Activated naive CD4-positive, alpha-beta T cell treated with anti-CD3 and anti-CD28 coated beads for 36 hours (primary cell): ENCODE data around the gene ELANE. TPM values are rescaled to one million over a fixed set of nuclear protein-coding genes. Genes with fewer than 3 reads are reported as not detected.
"Not testable (repeated sequence)": the region's sequence is repeated elsewhere in the genome, so short reads cannot be mapped to it uniquely, and the experiment has no call there.

Source experiments
- CTCF ChIA-PET: fragments of 350-600 bp; sonication (Branson Sonifier 250); formaldehyde crosslinking; loops from one replicate; lab custom pipeline; 2021; ENCODE audit warnings: antibody characterized with exemption; lab: Charles Lee
- DNase-seq: peaks from one replicate; pipeline ENCODE4 v3.0.0-alpha.2; 2020
- H3K27ac Mint-ChIP-seq: one replicate; pipeline ENCODE4 v1.8.0; 2021; ENCODE audit warnings: mild to moderate bottlenecking, mixed read lengths
- H3K27me3 Mint-ChIP-seq: one replicate; pipeline ENCODE4 v1.8.0; 2021; ENCODE audit warnings: low read depth, mixed read lengths
- H3K36me3 Mint-ChIP-seq: one replicate; pipeline ENCODE4 v1.8.0; 2021; ENCODE audit warnings: low read depth, mixed read lengths
- H3K4me1 Mint-ChIP-seq: one replicate; pipeline ENCODE4 v1.8.0; 2021; ENCODE audit warnings: low read depth, mixed read lengths
- H3K4me3 Mint-ChIP-seq: one replicate; pipeline ENCODE4 v1.8.0; 2021; ENCODE audit warnings: mild to moderate bottlenecking, moderate library complexity, mixed read lengths
- H3K9me3 Mint-ChIP-seq: one replicate; pipeline ENCODE4 v1.8.0; 2021; ENCODE audit warnings: mixed read lengths
- intact Hi-C: fragments of 100-400 bp; cut with micrococcal nuclease; formaldehyde crosslinking; loops from one replicate; pipeline ENCODE4 v1.15.1; 2023
- total RNA-seq, 2 experiments: library from RNA; stranded (reverse); gene quantifications; one replicate each; pipeline ENCODE4 v1.2.3, GENCODE V29; 2021

The ELANE gene
- total RNA-seq, 2 experiments from 2014 or later: not detected

DNA sequence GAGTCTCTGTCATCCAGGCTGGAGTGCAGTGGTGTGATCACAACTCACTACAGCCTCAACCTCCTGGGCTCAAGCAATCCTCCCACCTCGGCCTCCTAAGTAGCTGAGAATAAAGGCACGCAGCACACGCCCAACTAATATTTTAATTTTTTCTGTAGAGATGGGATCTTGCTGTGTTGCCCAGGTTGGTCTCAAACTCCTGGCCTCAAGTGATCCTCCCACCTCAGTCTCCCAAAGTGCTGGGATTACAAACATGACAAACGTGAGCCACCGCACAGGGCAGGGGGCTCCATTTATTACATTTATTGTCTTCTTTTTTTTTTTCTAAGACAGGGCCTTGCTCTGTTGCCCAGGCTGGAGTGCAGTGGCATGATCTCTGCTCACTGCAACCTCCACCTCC lies 31.9 kb upstream of the ELANE start:
- DNase-seq, intact Hi-C loops, H3K4me3 Mint-ChIP-seq, H3K9me3 Mint-ChIP-seq, H3K27ac Mint-ChIP-seq, H3K4me1 Mint-ChIP-seq, H3K36me3 Mint-ChIP-seq: not testable (repeated sequence)
- H3K27me3 Mint-ChIP-seq: peaks cover 11% of the 10 kb centered on the region
- CTCF ChIA-PET: interaction anchor here (1.4 kb wide), 1 partner anchor 49 kb away, joined by 8 read pairs; no protein-coding TSS in a partner anchor

DNA sequence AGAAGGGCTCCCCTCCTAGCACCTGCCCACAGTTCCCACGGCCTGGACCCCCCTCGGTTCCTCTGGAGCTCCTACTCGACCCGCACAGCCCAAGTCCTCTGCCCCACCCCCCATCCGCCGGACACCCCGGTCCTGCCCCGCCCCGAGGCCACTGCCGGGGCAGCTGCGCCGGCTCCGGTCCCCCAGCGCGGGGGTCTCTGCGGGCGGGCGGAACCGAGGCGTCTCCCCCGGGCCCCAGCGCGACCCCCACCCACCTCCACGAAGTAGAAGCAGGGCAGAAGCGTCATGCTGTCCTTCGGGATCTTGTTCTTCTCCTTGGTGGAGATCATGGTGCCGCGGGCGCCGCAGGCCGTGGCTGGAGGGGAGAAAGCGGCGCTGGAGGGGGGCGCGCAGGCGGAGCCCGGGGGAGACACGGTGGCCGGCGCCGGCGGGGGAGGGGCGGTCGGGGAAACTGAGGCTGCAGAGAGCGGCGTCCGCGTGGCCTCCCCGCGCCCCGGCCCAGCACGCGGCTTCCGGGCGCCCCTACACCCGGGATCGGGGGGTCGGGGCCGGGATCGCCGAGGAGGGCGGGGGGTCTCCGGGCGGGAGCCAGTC lies 30.8 kb upstream of the ELANE start:
- peaks cover 11% of the 10 kb centered on the region for H3K27me3 Mint-ChIP-seq
- peaks cover 3% of the 10 kb centered on the region for H3K4me1 Mint-ChIP-seq
- H3K9me3 Mint-ChIP-seq: peaks cover 2% of the 10 kb centered on the region
- intact Hi-C loops: no loop called here
- no peak for DNase-seq
- no peak overlapping the region for H3K27ac Mint-ChIP-seq
- no peak overlapping the region for H3K4me3 Mint-ChIP-seq
- CTCF ChIA-PET: interaction anchor here (1.4 kb wide), 1 partner anchor 50 kb away, joined by 8 read pairs; no protein-coding TSS in a partner anchor
- peaks cover 4% of the 10 kb centered on the region for H3K36me3 Mint-ChIP-seq

DNA sequence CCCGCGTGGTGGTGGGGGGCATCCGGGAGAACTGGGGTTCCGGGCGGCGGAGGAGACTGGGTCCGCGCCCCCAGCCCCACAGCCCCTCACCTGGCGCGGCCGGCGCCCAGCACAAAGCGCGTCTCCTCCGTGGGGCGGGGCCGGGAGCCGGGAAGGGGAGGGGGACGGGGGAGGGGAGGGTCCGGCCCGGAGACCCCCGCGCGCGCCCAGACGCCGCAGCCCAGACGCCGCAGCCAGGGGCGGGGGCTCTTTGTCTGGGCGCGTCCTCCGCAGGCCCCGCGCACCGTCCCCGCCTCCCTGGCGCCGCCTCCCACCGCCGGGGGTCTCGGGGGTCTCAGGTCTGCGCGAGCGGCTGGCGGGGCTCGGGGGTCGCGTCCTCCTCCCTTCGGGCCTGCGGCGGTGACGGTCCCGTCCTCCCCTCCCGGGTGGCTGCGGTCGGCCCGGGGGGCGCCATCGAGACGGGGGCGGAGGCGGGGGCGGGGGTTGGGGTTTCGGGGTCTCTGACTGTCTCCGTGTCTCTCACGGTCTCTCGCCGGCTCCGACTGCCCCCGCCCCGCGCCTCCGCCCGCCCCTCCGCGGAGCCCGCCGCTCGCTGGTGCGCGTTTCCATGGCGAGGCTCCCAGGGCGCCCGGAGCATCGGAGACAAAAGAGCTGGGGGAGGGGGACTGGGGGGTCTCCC lies 30.1 kb upstream of the ELANE start, which contains the start of gene PLPPR3:
Gene PLPPR3 (minus strand): TSS at position 131 of the 679 bp plus-strand sequence. CDS start 396 bp downstream, outside the sequence.
- H3K9me3 Mint-ChIP-seq: no peaks in the 10 kb centered on the region
- DNase-seq: no peak
- H3K27ac Mint-ChIP-seq: no peak within 1 kb of the TSS
- H3K36me3 Mint-ChIP-seq: no peaks in the 10 kb centered on the region
- peaks cover 3% of the 10 kb centered on the region for H3K4me1 Mint-ChIP-seq
- no peak within 1 kb of the TSS for H3K4me3 Mint-ChIP-seq
- peaks cover 11% of the 10 kb centered on the region for H3K27me3 Mint-ChIP-seq
- CTCF ChIA-PET: no interaction called here
- intact Hi-C loops: no loop called here

DNA sequence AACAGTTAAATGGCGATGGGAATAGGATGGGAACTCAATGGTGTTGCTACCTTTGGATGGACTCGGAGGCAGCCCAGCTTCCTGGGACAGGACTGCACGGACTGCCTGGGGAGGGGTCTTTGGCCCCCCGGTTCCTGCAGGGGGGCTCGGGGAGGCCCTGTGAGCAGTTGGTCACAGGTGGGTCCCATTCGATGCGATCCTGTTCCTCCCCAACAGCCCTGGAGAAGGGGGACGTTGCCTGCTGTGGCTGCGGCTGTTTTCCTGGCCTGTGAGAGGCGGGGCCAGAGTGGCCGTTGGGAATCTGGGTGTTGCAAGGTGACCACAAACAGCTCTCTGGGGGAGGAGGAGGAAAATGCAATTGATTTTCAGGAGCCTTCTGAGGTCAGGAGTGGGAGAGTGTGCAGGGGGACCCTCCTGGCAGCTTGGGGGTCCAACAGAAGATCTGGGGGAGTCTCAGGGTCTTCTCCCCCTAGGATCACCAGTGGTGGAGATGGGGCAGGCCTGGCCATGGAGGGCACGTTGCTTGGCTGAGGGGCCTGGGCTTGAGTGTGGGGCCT lies 28.5 kb upstream of the ELANE start:
- Mint-ChIP-seq H3K4me3 (no peak overlapping the region), H3K9me3 (no peaks in the 10 kb centered on the region), H3K27ac (no peak overlapping the region), H3K27me3 (peaks cover 11% of the 10 kb centered on the region), H3K4me1 (peaks cover 3% of the 10 kb centered on the region), H3K36me3 (no peaks in the 10 kb centered on the region)
- CTCF ChIA-PET: interaction anchor here (0.7 kb wide), 1 partner anchor 970 kb away, joined by 3 read pairs; no protein-coding TSS in a partner anchor
- intact Hi-C loops: no loop called here
- DNase-seq: no peak

DNA sequence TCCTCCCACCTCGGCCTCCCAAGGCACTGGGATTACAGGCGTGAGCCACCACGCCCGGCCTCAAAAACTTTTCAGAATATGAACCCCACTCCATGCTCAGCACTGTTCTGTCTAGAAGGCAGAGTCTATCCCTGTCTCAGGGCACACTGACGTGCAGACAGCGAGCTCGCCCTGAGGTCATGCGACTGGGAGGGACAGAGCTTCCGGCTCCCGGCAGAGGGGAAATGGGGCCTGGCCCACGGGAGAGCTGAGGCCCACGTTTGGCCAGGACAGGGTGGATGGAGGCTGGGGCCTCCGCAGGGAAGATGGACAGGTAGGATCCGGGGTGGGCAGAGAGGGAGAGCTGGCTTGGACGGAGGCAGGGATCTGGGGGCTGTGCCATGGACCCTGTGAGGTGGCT lies 27.2 kb upstream of the ELANE start:
- intact Hi-C loops: no loop called here
- CTCF ChIA-PET: interaction anchor here (0.7 kb wide), 1 partner anchor 338 kb away, joined by 3 read pairs; no protein-coding TSS in a partner anchor
- no peaks in the 10 kb centered on the region for H3K36me3 Mint-ChIP-seq
- H3K27me3 Mint-ChIP-seq: peaks cover 11% of the 10 kb centered on the region
- H3K9me3 Mint-ChIP-seq: no peaks in the 10 kb centered on the region
- H3K4me3 Mint-ChIP-seq: no peak overlapping the region
- no peak overlapping the region for H3K27ac Mint-ChIP-seq
- no peak for DNase-seq
- H3K4me1 Mint-ChIP-seq: peaks cover 3% of the 10 kb centered on the region

DNA sequence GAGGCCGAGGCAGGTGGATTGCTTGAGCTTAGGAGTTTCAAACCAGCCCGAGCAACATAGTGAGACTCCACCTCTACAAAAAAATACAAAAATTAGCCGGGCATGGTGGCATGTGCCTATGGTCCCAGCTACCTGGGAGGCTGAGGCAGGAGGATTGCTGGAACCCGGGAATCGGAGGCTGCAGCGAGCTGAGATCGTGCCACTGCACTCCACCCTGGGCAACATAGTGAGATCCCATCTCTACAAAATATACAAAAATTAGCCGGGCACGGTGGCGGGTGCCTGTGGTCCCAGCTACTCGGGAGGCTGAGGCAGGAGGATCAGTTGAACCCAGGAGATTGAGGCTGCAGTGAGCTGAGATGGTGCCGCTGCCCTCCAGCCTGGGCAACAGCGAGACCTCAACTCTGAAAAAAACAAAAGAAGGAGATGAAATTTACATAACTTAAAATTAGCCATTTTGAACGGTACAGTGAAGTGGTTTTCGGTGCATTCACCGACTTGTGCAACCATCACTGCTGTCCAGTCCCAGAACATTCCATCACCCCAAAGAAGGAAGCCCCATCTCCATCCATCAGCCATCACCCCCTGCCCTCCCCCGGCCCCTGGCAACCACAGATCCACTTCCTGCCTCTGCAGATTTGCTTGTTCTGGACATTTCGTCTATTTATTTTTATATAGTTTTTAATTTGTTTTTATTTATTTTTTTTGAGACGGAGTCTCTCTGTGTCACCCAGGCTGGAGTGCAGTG lies 26.0 kb upstream of the ELANE start:
- no peaks in the 10 kb centered on the region for H3K36me3 Mint-ChIP-seq
- H3K27ac Mint-ChIP-seq: no peak overlapping the region
- no peaks in the 10 kb centered on the region for H3K9me3 Mint-ChIP-seq
- H3K4me1 Mint-ChIP-seq: peaks cover 3% of the 10 kb centered on the region
- H3K4me3 Mint-ChIP-seq: no peak overlapping the region
- intact Hi-C loops: no loop called here
- no peak for DNase-seq
- CTCF ChIA-PET: no interaction called here
- peaks cover 11% of the 10 kb centered on the region for H3K27me3 Mint-ChIP-seq

DNA sequence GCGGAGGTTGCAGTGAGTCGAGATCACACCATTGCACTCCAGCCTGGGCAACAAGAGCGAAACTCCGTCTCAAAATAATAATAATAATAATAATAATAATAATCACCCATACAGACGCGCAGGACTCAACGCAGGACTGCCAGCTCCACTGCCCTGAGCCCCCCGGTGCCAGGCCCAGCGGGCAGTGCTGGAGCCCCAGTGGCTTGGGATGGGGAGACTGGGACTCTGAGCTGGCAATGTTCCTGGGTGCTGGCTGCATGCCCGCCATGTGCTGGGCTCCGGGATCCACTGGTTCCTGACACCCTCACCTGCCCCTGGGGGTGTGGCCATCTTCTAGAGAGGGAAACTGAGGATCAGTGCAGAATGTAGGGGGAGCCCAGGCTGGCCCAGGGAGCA lies 24.8 kb upstream of the ELANE start:
- Mint-ChIP-seq H3K27ac (no peak overlapping the region), H3K4me1 (peaks cover 3% of the 10 kb centered on the region), H3K4me3 (no peak overlapping the region), H3K36me3 (no peaks in the 10 kb centered on the region), H3K9me3 (no peaks in the 10 kb centered on the region), H3K27me3 (peaks cover 11% of the 10 kb centered on the region)
- intact Hi-C loops: no loop called here
- DNase-seq: no peak
- CTCF ChIA-PET: no interaction called here

DNA sequence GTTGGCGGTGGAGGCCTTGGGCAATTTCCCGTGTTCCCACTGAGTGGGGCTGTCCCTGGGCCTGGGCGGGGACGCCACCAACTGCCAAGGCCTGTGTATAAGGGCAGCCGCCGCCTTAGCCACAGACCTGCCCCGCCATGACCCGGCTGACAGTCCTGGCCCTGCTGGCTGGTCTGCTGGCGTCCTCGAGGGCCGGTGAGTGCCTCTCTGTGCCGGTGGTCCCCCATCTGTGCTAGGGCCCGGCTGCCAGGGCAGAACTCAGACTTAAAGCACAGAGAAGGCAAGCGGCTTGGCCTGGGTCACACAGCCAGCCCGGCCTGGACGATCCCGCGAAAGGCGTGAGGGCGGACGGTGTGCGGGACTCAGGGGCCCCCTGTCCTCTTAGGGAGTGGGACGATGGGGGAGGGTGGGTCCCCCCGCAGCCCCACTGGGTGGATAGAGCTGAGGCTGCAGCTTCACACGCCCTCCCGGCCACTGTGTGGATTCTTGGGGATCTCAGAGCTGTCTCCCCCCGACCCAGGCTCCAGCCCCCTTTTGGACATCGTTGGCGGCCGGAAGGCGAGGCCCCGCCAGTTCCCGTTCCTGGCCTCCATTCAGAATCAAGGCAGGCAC lies 24.3 kb upstream of the ELANE start, which contains the start of gene AZU1:
Gene AZU1 (plus strand): TSS at position 128 of the 612 bp plus-strand sequence. CDS start 10 bp downstream, at position 138.
- Mint-ChIP-seq H3K4me1 (peaks cover under 1% of the 10 kb centered on the region), H3K36me3 (no peaks in the 10 kb centered on the region), H3K27me3 (peaks cover 8% of the 10 kb centered on the region), H3K27ac (no peak within 1 kb of the TSS), H3K4me3 (no peak within 1 kb of the TSS), H3K9me3 (no peaks in the 10 kb centered on the region)
- intact Hi-C loops: no loop called here
- DNase-seq: no peak
- CTCF ChIA-PET: no interaction called here

DNA sequence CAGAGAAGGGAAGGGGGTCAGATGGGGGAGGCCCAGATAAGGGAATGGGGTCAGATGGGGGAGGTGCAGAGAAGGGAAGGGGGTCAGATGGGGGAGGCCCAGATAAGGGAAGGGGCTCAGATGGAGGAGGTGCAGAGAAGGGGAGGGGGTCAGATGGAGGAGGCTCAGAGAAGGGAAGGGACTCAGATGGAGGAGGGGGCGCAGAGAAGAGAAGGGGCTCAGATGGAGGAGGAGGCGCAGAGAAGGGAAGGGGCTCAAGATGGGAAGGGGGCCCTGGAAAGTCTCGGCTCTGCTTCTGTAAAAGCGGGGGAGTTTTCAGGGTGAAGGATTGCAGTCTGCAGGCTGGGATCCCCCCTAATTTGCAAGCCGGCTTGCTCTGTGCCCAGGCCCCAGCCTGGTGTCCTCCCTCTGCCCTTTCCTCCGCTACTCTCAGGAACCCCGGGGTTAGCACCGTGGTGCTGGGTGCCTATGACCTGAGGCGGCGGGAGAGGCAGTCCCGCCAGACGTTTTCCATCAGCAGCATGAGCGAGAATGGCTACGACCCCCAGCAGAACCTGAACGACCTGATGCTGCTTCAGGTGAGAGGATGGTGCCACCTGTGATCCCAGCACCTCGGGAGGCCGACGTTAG lies 22.9 kb upstream of the ELANE start:
- H3K27me3 Mint-ChIP-seq: peaks cover 1% of the 10 kb centered on the region
- DNase-seq: no peak
- H3K27ac Mint-ChIP-seq: no peak overlapping the region
- no peaks in the 10 kb centered on the region for H3K4me1 Mint-ChIP-seq
- H3K4me3 Mint-ChIP-seq: no peak overlapping the region
- intact Hi-C loops: no loop called here
- no peaks in the 10 kb centered on the region for H3K36me3 Mint-ChIP-seq
- CTCF ChIA-PET: no interaction called here
- no peaks in the 10 kb centered on the region for H3K9me3 Mint-ChIP-seq

DNA sequence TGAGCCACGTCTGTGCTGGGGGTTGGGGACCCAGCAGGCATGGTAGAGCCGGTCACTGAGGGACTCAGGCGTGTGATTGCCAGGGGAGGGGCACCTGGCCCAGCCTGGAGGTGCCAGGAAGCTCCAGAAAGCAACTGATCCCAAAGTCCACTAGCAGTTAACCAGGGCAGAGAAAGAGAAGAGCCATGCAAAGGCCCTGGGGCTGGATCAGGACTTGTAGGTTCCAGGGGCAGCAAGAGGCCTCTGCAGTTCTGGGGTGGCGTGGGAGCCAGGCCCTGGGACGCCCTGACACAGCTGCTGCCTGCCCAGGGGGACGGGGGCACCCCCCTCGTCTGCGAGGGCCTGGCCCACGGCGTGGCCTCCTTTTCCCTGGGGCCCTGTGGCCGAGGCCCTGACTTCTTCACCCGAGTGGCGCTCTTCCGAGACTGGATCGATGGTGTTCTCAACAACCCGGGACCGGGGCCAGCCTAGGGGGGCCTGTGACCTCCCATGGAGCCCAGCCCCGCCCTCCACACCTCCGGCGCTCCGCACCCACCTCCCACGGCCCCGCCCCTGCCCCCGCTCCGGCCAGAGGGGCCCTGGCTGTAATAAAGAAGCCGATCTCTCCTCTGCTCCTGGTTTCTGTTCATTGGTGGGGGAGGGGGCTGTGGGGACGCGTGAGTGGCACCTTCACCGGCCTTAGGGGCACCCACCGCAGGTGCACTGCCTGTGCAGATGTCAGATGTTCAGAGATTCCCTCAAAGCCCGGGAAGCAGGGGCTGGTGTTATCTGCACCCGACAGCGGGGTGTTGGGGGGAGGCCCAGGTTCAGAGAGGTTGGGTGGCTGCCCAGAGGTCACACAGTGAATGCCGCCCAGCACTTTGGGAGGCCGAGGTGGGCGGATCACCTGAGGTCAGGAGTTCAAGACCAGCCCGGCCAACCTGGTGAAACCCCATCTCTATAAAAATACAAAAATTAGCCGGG lies 20.4 kb upstream of the ELANE start:
- Mint-ChIP-seq H3K9me3 (no peaks in the 10 kb centered on the region), H3K4me1 (peaks cover 2% of the 10 kb centered on the region), H3K4me3 (no peak overlapping the region), H3K27me3 (peaks cover 13% of the 10 kb centered on the region), H3K27ac (no peak overlapping the region), H3K36me3 (no peaks in the 10 kb centered on the region)
- intact Hi-C loops: no loop called here
- no peak for DNase-seq
- CTCF ChIA-PET: no interaction called here

DNA sequence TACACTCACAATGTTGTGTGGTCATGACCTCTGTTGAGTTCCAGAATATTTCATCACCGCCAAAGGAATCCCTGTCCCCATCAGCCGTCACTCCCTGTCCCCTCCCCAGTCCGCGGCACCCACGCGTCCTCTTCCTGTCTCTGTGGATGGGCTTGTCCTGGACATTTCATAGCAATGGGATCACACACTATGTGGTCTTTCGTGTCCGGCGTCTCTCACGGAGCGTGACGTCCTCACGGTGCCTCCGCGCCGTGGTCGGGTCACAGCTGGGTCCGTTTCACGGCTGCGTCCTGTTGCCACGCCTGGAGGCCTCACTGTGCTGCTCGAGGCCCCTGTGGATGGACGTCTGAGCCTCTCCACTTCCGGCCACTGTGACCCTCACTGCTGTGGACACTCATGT lies 17.9 kb upstream of the ELANE start:
- no peaks in the 10 kb centered on the region for H3K36me3 Mint-ChIP-seq
- H3K27ac Mint-ChIP-seq: no peak overlapping the region
- no peak overlapping the region for H3K4me3 Mint-ChIP-seq
- no peak for DNase-seq
- peaks cover 13% of the 10 kb centered on the region for H3K27me3 Mint-ChIP-seq
- no peaks in the 10 kb centered on the region for H3K9me3 Mint-ChIP-seq
- intact Hi-C loops: no loop called here
- H3K4me1 Mint-ChIP-seq: peaks cover 2% of the 10 kb centered on the region
- CTCF ChIA-PET: interaction anchor here (0.7 kb wide), 1 partner anchor 24 kb away, joined by 3 read pairs; no protein-coding TSS in a partner anchor
